HG02840 (cell line): ENCODE results near the gene NAE1.
"Not testable (repeated sequence)": the region's sequence is repeated elsewhere in the genome, so short reads cannot be mapped to it uniquely, and the experiment has no call there.

Experiments used
- ATAC-seq: cut with Tn5 transposase; IDR thresholded peaks from one replicate; pipeline ENCODE4 v1.9.1; 2021; ENCODE audit warnings: mild to moderate bottlenecking, moderate library complexity, moderate number of reproducible peaks; ENCODE audit not compliant: unreplicated experiment, low FRiP score

Gene NAE1

DNA sequence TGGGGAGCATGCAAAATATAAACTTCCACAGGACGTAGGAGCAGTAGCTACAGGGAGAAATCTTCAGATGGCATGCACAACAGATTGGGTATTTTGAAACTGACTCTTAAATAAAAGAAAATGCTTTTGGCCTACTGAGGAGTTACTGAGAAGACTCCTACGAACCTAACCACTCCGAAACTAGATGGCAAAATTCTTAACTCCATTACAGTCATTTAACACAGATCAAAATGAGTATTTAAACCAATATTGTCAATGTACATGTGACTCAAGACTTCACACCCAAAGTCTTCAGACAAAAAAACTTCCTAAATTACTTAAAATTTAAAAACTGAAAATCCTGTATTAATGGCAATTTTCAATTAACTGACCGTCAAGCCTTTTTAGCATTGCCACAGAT lies 21.0 kb downstream of the NAE1 start:
- ATAC-seq: no peak

DNA sequence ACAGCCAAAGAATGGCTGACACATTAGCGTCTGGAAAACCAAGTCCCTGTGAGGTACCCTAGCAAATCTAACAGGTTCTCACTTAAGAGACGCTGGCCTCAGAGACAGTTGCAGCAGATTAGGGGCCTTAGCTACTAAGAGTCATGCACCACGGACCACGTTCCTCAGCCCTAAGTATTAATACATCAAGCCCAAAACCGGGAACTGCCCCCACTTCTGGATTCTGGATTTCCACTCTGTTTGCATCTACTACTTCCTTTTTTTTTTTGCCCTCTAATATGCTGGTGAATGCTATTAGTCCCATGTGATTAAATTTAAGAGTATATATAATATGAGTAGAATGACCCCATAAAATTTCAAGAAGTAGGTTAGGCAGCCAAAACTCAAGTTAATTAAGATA lies 28.6 kb downstream of the NAE1 start:
- ATAC-seq: no peak

GRCh38 chr16:66801320-66802105 lies 29.3 kb downstream of the NAE1 start, which contains the start of gene TERB1:
Gene TERB1 (minus strand): TSS chr16:66801584. CDS start chr16:66796798, 4,786 bp downstream.
- no peak for ATAC-seq

- ATAC-seq: no peak
These were observed 29.9 kb downstream of the NAE1 start for GRCh38 chr16:66800856-66801255.

DNA sequence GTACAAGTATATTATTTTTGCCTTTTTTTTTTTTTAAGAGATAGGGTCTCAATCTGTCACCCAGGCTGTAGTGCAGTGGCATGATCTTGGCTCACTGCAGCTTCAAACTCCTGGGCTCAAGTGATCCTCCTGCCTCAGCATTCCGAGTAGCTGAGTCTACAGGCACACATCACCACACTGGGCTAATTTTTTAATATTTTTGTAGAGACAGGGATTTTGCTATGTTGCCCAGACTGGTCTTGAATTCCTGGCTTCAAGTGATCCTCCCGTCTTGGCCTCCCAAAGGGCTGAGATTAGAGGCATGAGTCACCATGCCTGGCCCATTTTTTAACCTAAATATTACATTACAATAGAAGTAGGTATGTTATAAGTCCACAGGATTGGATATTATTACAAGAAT lies 32.6 kb downstream of the NAE1 start:
- no peak for ATAC-seq

- not testable (repeated sequence) for ATAC-seq
These were observed 36.8 kb downstream of the NAE1 start for GRCh38 chr16:66793984-66794383.

GRCh38 chr16:66790130-66790733 lies 40.5 kb downstream of the NAE1 start:
- ATAC-seq: no peak

DNA sequence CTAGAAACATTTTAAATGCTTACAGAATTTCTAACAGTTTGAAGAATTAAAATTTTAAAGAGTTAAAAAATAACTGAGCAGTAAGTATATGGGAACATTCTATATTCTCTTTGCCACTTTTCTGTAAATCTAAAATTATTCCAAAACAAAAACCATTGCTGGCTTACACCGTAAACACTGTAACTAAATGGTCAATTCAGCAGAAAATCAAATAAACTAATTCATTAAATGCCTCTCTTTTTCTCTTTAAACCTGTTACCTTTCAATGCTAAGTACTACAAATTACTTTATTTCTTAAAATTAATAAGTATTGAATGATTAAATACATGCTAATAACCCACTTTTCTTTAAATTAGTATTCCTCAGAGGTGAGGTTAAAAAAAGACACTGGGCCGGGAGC lies 43.3 kb downstream of the NAE1 start:
- ATAC-seq: no peak

GRCh38 chr16:66786551-66786950 lies 44.2 kb downstream of the NAE1 start:
- no peak for ATAC-seq

GRCh38 chr16:66776457-66776856 lies 54.3 kb downstream of the NAE1 start:
- no peak for ATAC-seq

- ATAC-seq: no peak
These were observed 55.8 kb downstream of the NAE1 start for GRCh38 chr16:66774981-66775380.

DNA sequence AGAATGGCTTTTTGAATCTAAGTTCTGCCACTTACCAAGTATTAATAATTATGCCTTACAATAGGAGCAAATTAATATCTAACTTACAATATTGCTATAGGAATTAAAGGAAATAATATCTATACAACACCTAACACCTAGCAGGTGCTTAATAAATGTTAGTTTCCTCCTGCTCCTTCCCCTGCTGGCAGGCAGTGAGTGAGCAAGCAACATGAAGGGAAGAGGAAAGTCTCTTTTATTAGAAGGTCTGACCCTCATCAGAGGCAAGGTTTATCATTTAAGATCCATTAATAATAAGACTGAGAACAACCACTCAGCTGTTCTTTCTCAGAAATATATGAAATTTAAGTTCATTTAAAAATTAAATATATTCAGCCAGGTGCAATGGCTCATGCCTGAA lies 72.7 kb downstream of the NAE1 start:
- ATAC-seq: no peak

DNA sequence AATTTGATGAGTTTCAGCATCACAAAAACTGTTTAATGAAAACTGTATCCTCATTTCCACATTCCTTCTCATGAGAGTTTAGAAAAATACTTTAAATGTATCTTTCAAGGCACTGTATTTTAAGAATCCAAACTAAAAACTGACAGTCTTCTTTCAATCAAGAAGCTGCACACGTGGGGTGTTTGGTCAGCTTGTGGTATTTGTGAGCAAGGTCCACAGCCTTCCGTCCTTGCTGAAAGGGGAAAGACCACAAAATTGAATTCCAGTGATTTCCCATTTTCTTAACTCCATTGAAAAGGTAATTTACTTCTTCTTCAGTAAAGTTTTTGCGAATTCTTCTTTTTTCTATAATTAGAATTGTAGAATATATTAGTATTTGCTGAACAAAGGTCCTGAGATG lies 76.0 kb downstream of the NAE1 start:
- no peak for ATAC-seq

GRCh38 chr16:66754211-66754610 lies 76.6 kb downstream of the NAE1 start:
- no peak for ATAC-seq

- no peak for ATAC-seq
These were observed 77.8 kb downstream of the NAE1 start for GRCh38 chr16:66752958-66753357.
